Measurements from ENCODE around the gene GABRD.

- TF ChIP-seq POLR2AphosphoS5 (IDR thresholded peaks at IDR 0.05) (no peak), CTCF (IDR thresholded peaks at IDR 0.05 in 8 of 11, conservative IDR thresholded peaks at IDR 0.05 in 3 of 11) (no peak)
Observed at GRCh38 chr1:1978108-1978507, 41.0 kb upstream of the GABRD start.
